GM12891 (cell line): ENCODE data around the gene P2RX5.

ENCODE experiments used
- POLR2A ChIP-seq: IDR thresholded peaks from 2 replicates; pipeline ENCODE4 v1.6.1; 2011; ENCODE audit warnings: low read depth, low read length, control low read depth
- POLR2AphosphoS5 ChIP-seq: IDR thresholded peaks from 2 replicates; pipeline ENCODE4 v1.6.1; 2011; ENCODE audit warnings: low read depth, low read length, control low read depth
- POU2F2 ChIP-seq: IDR thresholded peaks from 2 replicates; pipeline ENCODE4 v1.6.1; 2011; ENCODE audit warnings: low read depth, mild to moderate bottlenecking, control low read depth, low read length, moderate library complexity
- SPI1 ChIP-seq: IDR thresholded peaks from 2 replicates; pipeline ENCODE4 v1.6.1; 2011; ENCODE audit warnings: low read depth, low read length, control low read depth
- TAF1 ChIP-seq: IDR thresholded peaks from 2 replicates; pipeline ENCODE4 v1.6.1; 2011; ENCODE audit warnings: low read depth, low read length, control low read depth

- no peak for TF ChIP-seq POLR2A
- no peak for TF ChIP-seq POLR2AphosphoS5
- TF ChIP-seq SPI1, result no peak
- no peak for TF ChIP-seq TAF1
- no peak for TF ChIP-seq POU2F2
Observed at GRCh38 chr17:3722716-3723115, 26.8 kb upstream of the P2RX5 start.
